ENCODE measurements around the gene CTIF.

CTIF gene

DNA sequence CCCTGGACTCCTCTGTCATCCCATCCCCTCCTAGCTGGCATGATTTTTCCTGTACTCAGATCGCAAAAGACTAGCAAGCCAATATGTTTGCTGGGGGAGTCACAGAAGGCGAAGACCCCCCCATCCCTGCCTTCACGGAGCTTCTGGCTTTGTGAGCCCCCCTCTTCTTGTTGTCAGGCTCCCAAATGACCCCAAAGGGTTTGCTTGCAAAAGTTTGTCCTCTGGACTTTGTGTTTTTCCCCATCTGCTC, 242.0 kb downstream of the CTIF start:
- no peak for DNase-seq

DNA sequence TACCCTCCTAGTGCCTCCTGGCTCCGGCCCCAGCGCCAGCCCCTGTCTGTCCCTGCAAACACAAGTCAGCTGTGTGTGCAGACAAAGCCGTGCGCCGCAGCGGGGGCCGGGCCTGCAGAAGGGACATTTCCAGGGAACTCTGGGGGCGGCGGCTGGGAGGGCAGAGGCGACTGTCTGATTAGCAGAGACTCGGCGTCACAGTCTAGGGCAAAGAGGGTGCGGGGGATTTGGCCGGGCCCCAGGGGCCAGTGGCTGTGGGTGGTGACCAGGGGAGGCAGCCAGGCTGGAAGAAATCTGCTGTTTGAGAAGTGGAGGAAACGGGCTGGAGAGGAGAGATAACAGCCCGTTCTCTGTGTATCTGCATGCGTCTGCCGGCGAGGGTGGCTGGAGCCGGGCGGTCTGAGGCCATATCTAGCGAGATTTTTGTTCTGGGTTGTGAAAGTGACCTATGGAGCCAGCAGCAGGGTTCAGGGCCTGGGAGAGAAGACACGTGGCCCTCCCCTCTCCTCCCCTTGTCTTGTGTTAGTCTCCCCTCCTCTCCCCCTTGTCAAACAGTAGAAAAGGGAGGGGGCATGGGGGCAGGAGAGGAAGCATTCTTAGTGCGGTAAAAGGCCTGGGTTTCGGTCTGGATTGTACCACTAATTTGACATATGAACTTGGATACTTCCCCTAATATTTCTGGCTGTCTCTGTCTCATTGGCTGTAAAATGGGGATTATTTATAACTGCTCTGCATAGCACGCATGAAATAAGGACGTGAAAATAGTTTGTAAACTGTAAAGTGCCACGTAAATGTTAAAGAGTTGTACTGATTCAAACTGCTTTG, 242.5 kb downstream of the CTIF start:
- DNase-seq, result no peak

DNA sequence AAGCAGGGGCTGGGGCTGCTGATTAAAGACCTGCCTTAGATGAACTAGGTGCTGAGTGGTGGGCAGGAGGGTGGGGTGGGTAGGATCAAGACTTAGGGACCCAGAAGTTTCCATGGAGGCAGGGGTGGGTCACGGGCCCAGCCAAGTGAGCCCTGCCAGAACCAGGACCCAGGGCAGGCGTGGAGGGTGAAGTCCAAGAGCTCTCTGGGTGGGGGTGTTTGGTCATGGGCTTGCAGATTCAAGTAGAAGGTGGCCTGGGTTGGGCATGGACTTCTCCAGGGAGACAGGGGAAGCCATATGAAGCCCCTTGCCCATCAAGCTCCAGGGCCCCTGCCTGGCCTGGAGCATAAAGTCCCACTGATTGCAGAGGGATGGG, 243.1 kb downstream of the CTIF start:
- DNase-seq, result no peak

DNA sequence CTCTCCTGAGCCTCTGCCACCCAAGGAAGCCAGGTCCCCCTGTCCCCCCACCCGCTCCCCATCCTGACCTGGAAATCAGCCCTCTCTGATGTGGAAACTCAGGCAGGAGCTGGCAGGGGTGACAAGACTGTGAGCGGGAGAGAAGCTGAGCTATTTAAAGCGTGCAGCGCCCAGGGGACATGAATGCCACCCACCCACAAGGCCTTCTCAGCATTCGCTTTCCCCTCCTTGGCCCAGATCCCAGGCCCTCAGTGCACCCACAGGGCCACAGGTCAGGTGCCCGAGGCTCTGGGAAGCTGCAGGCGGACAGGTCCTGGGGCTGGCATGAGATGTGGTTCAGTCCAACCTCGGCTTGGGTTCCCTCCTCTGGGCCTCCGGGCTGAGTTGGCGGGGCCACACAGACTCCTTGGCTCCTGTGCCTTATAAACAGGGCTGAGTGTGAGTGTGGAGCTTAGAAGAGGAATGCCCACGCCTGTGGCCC, 243.6 kb downstream of the CTIF start:
- no peak for DNase-seq

DNA sequence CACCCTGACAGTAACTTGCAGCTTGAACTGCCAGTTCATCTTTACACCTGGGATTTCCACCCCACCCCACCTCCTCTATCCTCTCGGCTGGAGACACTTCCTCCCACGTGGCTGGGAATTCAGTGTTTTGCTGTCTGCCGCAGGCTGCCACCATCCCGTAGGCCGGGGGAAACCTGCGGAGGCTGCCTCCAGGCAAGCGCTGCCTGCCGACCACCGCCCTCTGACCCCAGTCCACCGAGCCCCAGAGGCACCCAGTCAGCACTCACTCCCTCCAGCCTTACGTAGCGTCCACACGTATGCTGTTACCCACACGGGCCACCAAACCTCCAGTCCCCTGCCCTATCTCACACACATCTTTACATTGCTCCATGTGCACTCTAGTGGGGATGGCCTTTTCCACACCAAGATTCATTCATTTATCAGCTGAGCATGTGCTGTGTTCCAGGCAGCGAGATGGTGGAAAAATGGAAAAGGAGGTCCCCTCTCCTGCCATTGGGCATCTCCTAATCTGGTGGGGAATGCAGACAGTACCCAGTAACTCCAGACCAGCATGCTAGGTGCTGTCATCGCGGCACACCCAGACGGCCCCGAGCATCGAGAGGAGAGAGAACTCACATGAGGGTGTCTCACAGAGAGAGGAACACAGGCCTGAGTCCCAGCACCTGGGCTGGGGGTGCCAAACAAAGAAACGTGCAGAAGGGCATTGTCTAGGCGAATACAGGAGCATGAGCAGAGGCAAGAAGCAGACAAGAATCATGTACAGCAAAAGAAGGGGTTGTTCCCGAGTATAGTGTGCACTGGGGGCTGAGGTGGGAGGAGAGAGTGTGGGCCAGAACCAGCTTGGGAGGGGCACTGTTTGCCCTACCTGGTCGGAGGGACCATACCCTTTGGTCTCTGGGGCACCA, 245.0 kb downstream of the CTIF start:
- no peak for DNase-seq

DNA sequence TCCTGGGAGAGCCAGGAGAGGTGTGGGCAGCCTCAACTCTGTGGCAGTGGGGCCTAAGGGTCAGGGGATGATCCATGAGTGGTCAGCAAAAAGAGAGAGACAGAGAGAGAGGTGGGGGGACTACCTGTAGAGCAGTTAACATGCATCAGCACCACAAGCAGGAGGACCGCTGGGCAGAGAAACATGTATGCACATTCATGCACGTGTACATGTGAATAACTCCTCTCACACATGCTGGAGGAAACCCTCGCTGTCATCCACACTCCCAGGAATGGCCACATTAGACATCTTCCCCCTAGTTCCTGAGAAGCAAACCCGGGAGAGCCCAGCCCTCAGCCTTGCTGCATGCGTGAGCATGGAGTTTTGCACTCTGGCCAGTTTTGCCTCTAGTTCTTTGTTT, 245.8 kb downstream of the CTIF start:
- DNase-seq, result no peak

DNA sequence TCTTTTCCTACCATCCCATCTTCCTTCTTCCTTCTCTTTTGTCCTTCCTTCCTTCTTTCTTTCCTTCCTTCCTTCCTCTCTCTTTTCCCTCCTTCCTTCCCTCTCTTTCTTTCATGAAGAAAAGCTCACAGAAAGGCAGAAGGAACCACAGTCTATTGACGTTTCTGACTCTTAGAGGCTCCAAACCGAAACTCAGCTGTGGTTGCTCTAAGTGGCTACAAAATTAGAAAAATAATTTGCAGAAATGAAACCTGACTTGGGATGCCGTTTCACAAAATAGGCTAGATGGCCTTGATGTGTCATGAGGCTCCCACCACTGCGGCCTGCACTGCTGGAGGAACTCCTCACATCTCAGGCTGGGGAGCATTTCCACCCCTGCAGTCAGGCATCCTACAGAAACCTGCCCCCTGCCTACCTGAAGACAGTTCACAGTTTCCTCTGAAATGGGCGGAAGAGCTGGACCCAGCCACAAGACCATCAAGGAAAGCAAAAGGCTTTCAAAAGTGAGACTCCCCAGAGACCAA, 246.3 kb downstream of the CTIF start:
- no peak for DNase-seq

DNA sequence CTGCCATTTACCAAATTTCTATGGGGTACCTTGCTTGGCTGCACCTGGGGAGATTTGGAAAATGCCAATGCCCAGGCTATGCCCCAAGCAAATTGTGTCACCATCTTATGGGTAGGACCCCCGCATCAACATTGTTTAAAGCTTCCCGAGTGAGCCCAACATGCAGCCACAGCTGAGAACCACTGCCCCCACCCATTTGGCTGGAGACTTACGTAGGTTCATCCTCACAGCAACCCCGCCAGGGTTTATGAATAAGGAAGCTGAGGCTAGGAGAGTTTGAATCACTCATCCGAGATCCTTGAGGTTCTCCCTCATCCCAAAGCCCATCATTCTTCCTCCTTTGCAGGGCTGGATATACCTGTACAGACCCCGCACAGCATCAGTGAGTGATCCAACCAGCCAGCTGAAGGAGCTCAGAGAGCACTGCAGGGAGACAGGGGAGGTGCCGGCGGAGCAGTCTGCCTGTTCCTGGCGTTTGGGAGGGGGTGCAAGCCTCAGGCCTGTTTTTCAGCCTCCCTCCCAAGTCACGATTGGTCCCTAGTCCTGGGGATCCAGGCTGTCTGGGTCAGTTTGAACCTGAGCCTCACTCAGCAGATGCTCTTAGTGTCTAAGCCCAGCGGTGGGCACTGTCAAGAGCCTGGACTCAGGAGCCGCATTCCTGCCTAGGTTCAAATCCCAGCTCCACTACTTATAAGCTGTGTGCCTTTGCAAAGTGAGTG, 247.1 kb downstream of the CTIF start:
- DNase-seq, result no peak

DNA sequence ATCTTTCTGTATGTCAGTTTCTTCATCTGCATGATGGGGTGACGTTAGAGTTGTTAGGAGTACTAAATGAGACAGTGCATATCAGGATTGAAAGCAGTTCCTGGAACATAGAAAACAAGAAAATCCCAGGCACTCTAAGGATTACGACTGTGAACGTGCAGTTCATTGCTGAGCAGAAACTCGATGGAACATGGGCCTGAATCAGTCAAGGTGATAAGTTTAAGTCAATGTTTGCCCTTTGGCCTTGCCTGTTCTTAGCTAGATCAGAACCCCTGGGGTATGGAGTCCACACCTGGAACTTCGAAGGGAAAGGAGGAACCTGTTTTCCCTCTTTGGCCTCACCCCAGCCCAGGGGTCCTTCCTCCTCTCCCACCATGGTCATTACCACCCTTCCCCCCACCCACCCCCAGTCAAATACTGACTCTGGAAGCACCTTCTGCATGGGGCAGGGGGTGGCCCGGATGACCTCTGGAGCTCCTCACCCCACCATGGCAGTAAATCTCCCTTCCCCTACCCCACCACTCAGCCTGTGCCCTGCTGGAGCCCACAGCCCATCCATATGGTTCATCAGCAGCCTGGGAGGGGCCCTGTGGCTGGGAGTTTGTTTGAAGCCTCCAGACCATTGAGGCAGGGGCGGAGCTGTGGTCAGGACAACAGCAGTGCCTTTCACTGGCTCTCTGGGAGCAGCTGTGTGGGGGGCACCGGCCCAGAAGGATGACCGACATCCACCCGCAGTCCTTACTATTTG, 247.8 kb downstream of the CTIF start:
- DNase-seq, result no peak

DNA sequence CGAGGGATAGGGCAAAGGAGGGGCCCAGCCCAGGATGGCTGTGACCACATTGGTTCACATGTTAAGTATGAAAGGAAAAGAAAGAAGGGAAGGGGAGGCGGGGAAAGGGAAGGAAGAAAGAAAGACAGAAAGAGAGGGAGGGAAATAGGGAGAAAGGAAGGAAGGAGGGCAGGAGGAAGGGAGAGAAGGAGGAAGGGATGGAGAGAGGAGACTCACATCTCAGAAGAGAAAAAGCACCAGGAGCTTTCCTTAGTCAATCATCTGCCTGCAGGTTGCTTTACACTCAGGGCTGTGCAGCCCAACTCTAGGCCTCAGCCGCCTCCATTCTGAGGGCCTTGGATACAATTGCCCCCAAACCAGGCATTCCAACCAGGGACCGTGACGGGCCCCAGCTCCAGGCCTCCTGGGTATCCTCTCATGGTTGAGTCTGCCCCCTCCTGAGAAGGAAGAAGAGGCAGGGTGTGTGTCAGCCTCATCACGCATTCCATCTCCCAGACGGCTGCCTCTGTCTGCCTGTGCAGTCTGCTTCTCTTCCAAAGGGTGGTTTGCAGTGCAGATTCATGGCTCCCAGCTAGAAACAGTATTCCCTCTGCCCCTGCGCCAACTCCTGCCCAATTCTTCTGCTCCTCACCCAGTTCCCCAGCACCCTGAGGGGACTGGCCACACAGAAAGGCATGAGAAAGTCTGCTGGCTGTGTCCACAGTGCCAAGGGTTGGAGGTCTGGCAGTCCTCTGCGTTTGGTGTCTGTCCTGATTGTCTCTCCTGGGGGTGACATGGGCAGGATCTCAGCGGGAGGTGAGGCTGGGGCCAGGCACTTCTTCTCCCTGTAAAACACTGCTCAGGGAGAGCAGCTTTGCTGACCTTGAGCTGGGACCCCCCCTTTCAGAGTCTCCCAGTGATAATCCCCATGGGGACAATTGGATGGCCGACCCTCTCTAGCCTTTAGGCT, 248.6 kb downstream of the CTIF start:
- DNase-seq, result no peak

DNA sequence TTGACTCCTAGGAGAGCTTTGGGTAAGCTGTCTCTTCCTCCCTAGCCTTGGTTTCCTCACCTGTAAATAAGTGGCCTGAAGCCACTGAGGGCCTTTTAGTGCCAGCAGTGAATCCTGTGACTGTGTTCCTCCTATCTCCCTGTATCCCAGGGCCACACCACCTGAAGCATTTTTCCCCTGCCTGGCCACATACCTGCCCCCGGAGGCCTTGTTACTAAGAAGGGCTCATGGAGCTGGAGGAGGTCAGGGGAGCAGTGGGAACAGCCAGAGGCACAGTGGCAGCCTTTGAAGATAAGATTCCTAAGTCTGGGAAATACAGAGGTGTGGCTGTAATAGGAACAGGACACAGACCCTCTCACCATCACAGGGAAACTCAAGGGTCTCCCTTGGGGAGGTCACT, 249.5 kb downstream of the CTIF start:
- no peak for DNase-seq

DNA sequence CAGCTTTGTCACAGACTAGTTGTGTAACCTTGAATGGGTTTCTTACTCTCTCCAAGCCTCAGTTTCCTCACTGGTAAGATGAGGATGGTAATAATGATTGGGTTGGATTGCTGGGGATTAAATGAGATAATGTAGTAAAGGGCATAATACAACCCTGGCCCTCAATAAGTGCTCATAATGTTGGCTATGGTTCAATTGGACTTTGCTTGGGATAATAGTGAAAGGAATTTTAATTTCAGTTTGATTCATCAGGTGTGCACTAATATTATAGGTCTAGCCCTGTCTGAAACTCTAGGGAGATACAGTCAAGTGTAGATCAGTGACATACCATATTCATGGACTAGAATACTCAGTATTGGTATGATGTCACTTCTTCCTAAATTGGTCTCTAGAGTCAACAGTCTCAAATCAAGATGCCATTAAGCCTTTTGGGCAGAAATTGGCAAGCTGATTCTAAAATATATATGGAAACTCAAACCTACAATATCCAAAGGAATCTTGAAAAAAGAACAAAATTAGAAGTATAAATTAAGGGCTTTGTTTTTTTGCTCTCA, 250.5 kb downstream of the CTIF start:
- no peak for DNase-seq

DNA sequence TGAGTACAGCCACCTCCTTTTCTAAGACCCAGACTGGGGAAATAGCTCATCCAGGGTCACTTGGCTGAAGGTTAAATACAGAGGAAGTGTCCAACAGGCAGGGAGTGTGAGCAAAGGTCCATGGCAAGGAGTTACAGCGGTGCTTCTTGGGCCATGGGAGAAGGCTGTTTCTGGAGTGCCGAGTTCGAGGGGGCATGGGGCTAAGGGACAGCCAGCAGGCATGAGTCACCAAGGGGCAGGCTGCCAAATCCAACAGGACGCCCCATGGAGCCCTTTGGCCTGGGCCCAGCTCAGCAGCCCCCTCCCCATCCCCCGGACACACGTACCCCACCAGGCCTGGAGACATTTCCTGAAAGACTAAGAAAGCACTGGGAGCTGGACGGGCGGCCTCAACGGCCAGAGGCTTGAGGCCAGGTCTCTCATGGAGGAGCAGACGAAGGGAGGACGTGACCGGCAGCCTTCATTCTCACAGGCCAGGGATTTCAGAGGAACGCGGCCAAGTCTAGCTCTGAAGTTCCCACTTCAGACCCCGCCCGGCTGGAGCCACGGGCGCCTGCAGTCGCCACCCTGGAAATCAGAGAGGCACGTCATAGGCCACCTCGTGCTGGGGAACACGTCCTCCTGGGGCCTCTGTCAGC, 251.5 kb downstream of the CTIF start:
- no peak for DNase-seq

DNA sequence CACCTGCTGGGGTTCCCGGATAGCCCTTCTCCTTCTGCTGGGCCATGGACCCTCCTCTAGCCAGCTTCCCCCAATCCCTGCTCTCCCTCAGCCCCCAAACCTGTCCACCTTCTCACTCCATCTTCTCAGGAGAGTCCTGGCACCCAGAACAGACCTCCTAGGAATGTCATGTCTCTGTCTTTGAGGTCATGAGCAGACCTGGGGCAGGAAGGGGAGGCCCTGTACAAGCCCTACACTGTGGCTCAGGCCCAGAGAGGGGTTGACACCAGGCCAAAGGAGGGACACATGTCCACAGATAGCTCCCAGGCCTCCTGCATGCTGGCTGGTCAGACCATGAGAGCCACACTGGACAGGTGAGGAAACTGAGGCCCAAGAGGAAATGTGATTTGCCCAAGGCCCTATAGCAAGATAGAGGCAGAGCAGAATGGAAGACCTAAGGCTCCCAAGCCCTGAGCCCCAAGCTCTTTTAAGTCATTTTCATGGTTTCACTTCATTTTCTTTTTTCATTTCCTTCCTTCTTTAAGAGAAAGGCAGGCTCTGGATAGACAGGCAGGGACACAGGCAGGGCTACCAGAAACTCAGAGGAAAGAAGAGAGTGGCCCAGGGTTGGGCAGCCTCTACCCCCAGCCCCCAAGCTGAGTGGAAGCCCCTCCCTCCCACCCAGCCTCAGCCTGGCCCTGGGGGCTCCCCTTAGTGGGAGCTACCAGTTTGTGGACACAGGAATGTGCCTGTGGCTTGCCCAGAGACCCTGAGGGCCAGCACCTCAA, 252.2 kb downstream of the CTIF start:
- DNase-seq, result no peak

DNA sequence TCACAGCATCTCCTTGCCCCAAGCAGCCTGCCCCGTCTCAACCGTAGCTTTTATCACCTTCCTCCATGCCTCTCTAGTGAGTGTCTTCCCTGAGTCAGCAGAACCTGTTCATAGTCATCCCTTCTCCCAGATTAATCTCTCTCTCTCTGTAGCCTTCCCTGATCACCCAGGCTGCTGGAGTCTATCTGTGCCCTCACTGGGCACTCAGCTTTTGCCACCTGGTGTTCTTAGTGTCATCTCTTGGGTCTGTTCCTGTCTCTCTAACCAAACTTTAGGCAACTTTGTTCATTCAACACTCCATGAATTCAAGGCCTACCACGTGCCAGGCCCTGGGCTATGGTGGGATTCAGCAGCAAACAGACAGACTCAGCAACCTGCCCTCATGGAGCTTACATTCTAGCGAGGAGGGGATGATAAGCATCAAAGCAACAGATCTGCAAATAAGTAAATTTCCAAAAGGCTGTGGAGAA, 252.8 kb downstream of the CTIF start:
- DNase-seq, result no peak

DNA sequence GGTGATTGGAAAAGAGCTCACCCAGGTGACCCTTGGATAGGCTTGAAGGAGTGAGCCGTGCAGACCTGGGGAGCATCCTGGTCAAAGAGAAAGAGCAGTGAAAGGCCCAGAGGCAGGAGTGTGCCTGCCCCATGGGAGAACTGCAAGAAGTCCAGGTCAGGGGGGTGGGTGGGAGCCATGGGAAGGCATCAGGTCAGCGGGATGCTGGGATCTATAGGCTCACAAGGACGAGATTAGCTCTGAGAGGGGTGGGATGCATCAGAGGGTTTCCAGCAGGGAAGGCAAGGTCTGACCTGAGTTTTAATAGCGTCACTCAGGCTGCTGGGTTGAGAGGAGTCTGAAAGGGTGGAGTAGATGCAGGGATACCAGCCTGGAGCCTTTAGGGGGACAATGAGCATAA, 253.3 kb downstream of the CTIF start:
- no peak for DNase-seq

DNA sequence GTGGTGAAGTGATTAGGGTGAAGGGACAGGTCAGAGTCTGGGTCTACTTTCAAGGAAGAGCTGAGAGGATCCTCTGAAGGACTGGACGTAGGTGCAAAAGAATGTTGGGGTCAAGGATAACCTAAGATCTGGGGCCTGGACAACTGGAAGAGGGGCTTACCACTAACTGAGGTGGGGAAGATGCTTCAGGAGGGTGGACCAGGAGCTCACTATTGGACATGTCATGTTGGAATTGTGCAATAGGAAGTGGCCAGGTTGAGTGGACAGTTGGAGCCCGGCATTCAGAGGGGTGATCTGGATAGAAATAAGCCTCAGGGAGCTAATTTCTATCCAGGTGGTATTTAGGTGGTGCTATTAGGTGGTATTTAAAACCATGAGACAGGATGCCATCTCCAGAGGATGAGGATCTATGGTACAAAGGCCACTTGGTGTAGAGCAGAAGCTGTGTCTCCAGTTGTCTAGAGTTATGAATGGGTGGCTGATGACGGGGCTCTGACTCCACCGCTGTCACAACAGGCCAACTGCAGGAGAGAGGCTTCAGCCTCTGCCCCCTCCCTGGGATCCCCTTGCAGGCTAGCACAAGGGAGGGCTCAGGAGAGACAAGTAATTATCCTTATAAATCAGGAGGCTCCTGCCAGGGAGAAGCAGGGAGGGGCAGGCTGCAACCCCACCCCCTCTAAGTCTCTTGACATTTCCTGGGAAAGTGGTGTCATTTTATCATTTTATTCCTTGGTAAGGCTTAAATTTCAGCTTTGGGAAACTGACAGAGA, 254.0 kb downstream of the CTIF start:
- DNase-seq, result no peak

DNA sequence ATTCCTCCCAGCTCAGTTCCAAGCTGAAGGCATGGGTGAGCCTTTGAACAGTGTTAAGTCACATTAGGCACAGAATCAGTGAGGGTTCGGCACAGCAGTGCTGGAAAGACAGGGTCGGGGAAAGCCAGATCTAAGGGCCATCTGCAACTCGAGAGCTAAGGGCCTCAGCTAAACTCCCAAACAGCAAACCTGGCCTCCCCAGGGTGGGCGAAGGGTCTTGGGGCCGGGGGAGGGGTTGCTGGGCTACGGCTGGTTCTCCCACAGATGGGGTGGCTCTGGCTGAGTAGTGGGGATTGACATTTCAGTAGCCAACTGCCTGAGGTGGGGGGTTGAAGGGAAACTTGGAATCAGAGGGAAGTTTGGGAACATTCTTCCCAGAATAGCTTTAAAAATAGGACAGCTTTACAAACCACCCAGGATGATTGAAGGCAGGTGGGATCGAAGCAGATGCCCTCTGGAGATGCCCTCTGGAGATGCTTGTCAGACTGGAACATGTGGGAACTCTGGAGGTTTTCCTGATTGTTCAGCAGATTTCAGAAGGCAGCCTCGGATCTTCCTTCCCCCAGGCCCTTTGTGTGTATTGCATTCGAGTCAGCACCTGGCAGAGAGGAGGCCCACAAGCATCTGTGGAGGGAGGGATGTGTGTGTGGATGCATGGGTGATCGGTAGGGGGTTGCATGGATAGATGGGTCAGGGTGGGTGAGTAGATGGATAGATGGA, 255.6 kb downstream of the CTIF start:
- no peak for DNase-seq

Measured in activated T-cell treated with anti-CD3 and anti-CD28 coated beads for 4 hours (primary cell).